Vagina (tissue), 2 donors: ENCODE data around the gene ARHGAP6.

Source experiments
- POLR2AphosphoS5 ChIP-seq, 2 donors: sonication (generic); formaldehyde crosslinking; IDR thresholded peaks; one replicate each; pipeline ENCODE4 v1.9.0; 2017; ENCODE audit warnings: antibody characterized with exemption in 2 of 2, mild to moderate bottlenecking in 2 of 2, low read depth in 1 of 2; ENCODE audit not compliant: insufficient read depth in 1 of 2
- TF ChIP-seq, protein P1 (sequence below), 3 experiments: fragments of 450-650 bp in 2 of 3; fragments of 200-600 bp in 1 of 3; sonication (generic) in 1 of 3; IDR thresholded peaks; one replicate each; pipeline ENCODE4 v1.5.1; 2017 to 2019; ENCODE audit warnings: antibody characterized with exemption in 3 of 3, mild to moderate bottlenecking in 2 of 3, moderate library complexity in 2 of 3

DNA sequence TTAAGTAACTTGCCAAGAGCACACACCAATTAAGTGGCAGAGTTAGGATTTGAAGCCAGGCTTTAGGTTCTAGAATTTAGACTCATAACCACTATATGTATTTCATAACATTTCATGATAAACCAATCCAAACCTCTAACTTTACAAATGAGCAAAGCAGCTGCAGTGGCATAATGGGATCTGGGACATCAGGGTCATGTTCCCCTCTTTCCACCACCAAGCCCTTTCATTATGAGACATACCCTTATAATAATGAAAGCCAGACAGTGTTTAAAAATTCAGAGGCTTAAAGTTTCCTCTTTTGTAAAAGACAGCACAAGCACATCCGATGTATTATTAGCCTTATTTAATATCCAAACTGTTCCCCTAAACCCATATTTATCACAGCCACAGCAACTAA, 400.8 kb downstream of the ARHGAP6 start:
- no peak for TF ChIP-seq POLR2AphosphoS5 (IDR thresholded peaks at IDR 0.05; ENCODE audit: insufficient read depth in 1 of 2, low read depth in 1 of 2)
- TF ChIP-seq, protein P1, sequence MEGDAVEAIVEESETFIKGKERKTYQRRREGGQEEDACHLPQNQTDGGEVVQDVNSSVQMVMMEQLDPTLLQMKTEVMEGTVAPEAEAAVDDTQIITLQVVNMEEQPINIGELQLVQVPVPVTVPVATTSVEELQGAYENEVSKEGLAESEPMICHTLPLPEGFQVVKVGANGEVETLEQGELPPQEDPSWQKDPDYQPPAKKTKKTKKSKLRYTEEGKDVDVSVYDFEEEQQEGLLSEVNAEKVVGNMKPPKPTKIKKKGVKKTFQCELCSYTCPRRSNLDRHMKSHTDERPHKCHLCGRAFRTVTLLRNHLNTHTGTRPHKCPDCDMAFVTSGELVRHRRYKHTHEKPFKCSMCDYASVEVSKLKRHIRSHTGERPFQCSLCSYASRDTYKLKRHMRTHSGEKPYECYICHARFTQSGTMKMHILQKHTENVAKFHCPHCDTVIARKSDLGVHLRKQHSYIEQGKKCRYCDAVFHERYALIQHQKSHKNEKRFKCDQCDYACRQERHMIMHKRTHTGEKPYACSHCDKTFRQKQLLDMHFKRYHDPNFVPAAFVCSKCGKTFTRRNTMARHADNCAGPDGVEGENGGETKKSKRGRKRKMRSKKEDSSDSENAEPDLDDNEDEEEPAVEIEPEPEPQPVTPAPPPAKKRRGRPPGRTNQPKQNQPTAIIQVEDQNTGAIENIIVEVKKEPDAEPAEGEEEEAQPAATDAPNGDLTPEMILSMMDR (IDR thresholded peaks at IDR 0.05): no peak
